ENCODE measurements around the gene BCDIN3D.

- no peak for TF ChIP-seq POLR2A (IDR thresholded peaks at IDR 0.05)
- TF ChIP-seq, protein P1, sequence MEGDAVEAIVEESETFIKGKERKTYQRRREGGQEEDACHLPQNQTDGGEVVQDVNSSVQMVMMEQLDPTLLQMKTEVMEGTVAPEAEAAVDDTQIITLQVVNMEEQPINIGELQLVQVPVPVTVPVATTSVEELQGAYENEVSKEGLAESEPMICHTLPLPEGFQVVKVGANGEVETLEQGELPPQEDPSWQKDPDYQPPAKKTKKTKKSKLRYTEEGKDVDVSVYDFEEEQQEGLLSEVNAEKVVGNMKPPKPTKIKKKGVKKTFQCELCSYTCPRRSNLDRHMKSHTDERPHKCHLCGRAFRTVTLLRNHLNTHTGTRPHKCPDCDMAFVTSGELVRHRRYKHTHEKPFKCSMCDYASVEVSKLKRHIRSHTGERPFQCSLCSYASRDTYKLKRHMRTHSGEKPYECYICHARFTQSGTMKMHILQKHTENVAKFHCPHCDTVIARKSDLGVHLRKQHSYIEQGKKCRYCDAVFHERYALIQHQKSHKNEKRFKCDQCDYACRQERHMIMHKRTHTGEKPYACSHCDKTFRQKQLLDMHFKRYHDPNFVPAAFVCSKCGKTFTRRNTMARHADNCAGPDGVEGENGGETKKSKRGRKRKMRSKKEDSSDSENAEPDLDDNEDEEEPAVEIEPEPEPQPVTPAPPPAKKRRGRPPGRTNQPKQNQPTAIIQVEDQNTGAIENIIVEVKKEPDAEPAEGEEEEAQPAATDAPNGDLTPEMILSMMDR (IDR thresholded peaks at IDR 0.05), result no peak
Observed at GRCh38 chr12:49873361-49873934, 30.5 kb upstream of the BCDIN3D start.
